H1 (cell line): ENCODE results near the gene CHRDL2. TPM values are rescaled to one million over a fixed set of nuclear protein-coding genes. Genes with fewer than 3 reads are reported as not detected.

Experiments
- CTCF ChIA-PET: fragments of 300-600 bp; sonication (Branson Sonifier 250); formaldehyde crosslinking; loops from one replicate; lab custom pipeline; 2021; ENCODE audit not compliant: partially characterized antibody; lab: Charles Lee
- POLR2A ChIA-PET: fragments of 300-600 bp; sonication (Branson Sonifier 250); formaldehyde crosslinking; loops from one replicate; lab custom pipeline; 2021; ENCODE audit warnings: inconsistent platforms; ENCODE audit not compliant: partially characterized antibody; lab: Charles Lee
- DNase-seq, 2 experiments: peaks; one replicate each; pipeline versions ENCODE4 v3.0.0 to v3.0.0-alpha.2; 2010 to 2022; ENCODE audit warnings: low spot score in 2 of 2, low read depth in 1 of 2, mixed read lengths in 1 of 2
- FAIRE-seq: peaks from 2 replicates; lab custom pipeline; 2011; peaks lifted over from hg19 to GRCh38; lab: Jason Lieb, UNC
- H2AFZ ChIP-seq: 2 replicates; pipeline ENCODE4 v1.8.1; 2012; ENCODE audit warnings: low read length, inconsistent platforms
- H2AK5ac ChIP-seq: 2 replicates; pipeline ENCODE4 v1.6.1; 2013; ENCODE audit warnings: low read depth, low read length
- H2BK120ac ChIP-seq: replicated peaks from 2 replicates; pipeline ENCODE3; 2013; ENCODE audit warnings: low read depth, low read length, inconsistent platforms
- H2BK12ac ChIP-seq: 2 replicates; pipeline ENCODE4 v1.6.1; 2013; ENCODE audit warnings: low read depth, low read length
- H2BK15ac ChIP-seq: 2 replicates; pipeline ENCODE4 v1.6.1; 2013; ENCODE audit warnings: low read length
- H2BK20ac ChIP-seq: 2 replicates; pipeline ENCODE4 v1.6.1; 2013; ENCODE audit warnings: low read length
- H2BK5ac ChIP-seq: 2 replicates; pipeline ENCODE4 v1.6.1; 2013; ENCODE audit warnings: low read depth, low read length
- H3K14ac ChIP-seq: 2 replicates; pipeline ENCODE4 v1.6.1; 2013; ENCODE audit warnings: inconsistent platforms; ENCODE audit not compliant: insufficient read length
- H3K18ac ChIP-seq: 2 replicates; pipeline ENCODE4 v1.6.1; 2013; ENCODE audit warnings: low read length; ENCODE audit errors: extremely low read depth
- H3K23ac ChIP-seq: 2 replicates; pipeline ENCODE4 v1.6.1; 2013; ENCODE audit warnings: inconsistent platforms; ENCODE audit not compliant: insufficient read length
- H3K23me2 ChIP-seq: 2 replicates; pipeline ENCODE4 v1.6.1; 2013; ENCODE audit warnings: low read depth, low read length
- H3K27ac ChIP-seq: 2 replicates; pipeline ENCODE4 v1.6.1; 2011; ENCODE audit warnings: low read depth, low read length, inconsistent platforms
- H3K27me3 ChIP-seq, 4 experiments: replicated peaks in 1 of 4; 1 replicate in 1 of 4; 2 replicates in 3 of 4; pipeline versions ENCODE4 v1.6.1 to v1.8.1; 2011 to 2013; ENCODE audit warnings: low read length in 3 of 4, mild to moderate bottlenecking in 3 of 4, inconsistent platforms in 2 of 4, mixed read lengths in 2 of 4, moderate library complexity in 1 of 4; ENCODE audit not compliant: control insufficient read depth in 3 of 4, insufficient read depth in 3 of 4; ENCODE audit errors: extremely low read depth in 1 of 4
- H3K36me3 ChIP-seq, 4 experiments: 2 replicates each; pipeline versions ENCODE4 v1.6.1 to v1.8.1; 2011 to 2013; ENCODE audit warnings: mild to moderate bottlenecking in 4 of 4, low read length in 3 of 4, moderate library complexity in 2 of 4, control low read depth in 1 of 4, inconsistent platforms in 1 of 4; ENCODE audit not compliant: insufficient read depth in 4 of 4, control insufficient read depth in 2 of 4
- H3K4ac ChIP-seq: replicated peaks from 2 replicates; pipeline ENCODE3; 2013; ENCODE audit warnings: low read length, low read depth, mixed read lengths, inconsistent platforms; ENCODE audit not compliant: insufficient read length
- H3K4me1 ChIP-seq, 4 experiments: replicated peaks in 1 of 4; 1 replicate in 1 of 4; 2 replicates in 3 of 4; pipeline versions ENCODE4 v1.6.1 to v1.8.1; 2011 to 2013; ENCODE audit warnings: low read length in 3 of 4, inconsistent platforms in 2 of 4, mixed read lengths in 1 of 4; ENCODE audit not compliant: insufficient read depth in 4 of 4, control insufficient read depth in 3 of 4
- H3K4me2 ChIP-seq, 2 experiments: 2 replicates each; pipeline versions ENCODE4 v1.6.1 to v1.8.1; 2011 to 2013; ENCODE audit warnings: low read depth in 2 of 2, low read length in 2 of 2, control low read depth in 1 of 2, inconsistent platforms in 1 of 2, mild to moderate bottlenecking in 1 of 2; ENCODE audit not compliant: insufficient read depth in 1 of 2
- H3K4me3 ChIP-seq, 4 experiments: fragments of 200-600, 300-600 bp in 1 of 4; sonication (generic), shearing (Covaris generic), sonication (Bioruptor Twin) in 1 of 4; 2 replicates each; pipeline versions ENCODE4 v1.5.1 to v1.8.1; 2011 to 2016; ENCODE audit warnings: low read length in 4 of 4, low read depth in 3 of 4, control low read depth in 2 of 4, inconsistent platforms in 2 of 4, mild to moderate bottlenecking in 2 of 4, mixed read lengths in 1 of 4, moderate library complexity in 1 of 4; ENCODE audit not compliant: insufficient read depth in 2 of 4; ENCODE audit errors: extremely low read depth in 1 of 4
- H3K56ac ChIP-seq: replicated peaks from 2 replicates; pipeline ENCODE3; 2013; ENCODE audit warnings: low read depth, mild to moderate bottlenecking, mixed read lengths, low read length, inconsistent platforms; ENCODE audit not compliant: insufficient read length
- H3K79me1 ChIP-seq: 2 replicates; pipeline ENCODE4 v1.6.1; 2013; ENCODE audit warnings: low read depth, low read length, control low read depth
- H3K79me2 ChIP-seq, 2 experiments: 2 replicates each; pipeline versions ENCODE4 v1.6.1 to v1.8.1; 2012 to 2013; ENCODE audit warnings: low read length in 2 of 2, mild to moderate bottlenecking in 2 of 2, inconsistent platforms in 1 of 2; ENCODE audit not compliant: insufficient read depth in 2 of 2, control insufficient read depth in 1 of 2
- H3K9ac ChIP-seq, 4 experiments: replicated peaks in 1 of 4; 1 replicate in 1 of 4; 2 replicates in 3 of 4; pipeline versions ENCODE4 v1.6.1 to v1.8.1; 2011 to 2013; ENCODE audit warnings: low read depth in 3 of 4, low read length in 3 of 4, control low read depth in 2 of 4, mild to moderate bottlenecking in 2 of 4, moderate library complexity in 2 of 4, inconsistent platforms in 1 of 4; ENCODE audit errors: extremely low read depth in 1 of 4
- H3K9me3 ChIP-seq, 2 experiments: 2 replicates each; pipeline versions ENCODE4 v1.6.1 to v1.8.1; 2012 to 2013; ENCODE audit warnings: mild to moderate bottlenecking in 2 of 2, moderate library complexity in 2 of 2, control low read depth in 1 of 2, inconsistent platforms in 1 of 2, low read depth in 1 of 2, low read length in 1 of 2, mixed read lengths in 1 of 2; ENCODE audit not compliant: insufficient read depth in 2 of 2
- H4K20me1 ChIP-seq, 2 experiments: replicated peaks in 1 of 2; 2 replicates each; pipeline versions ENCODE3 to v1.8.1; 2011 to 2013; ENCODE audit warnings: inconsistent platforms in 2 of 2, low read length in 2 of 2, mild to moderate bottlenecking in 1 of 2; ENCODE audit not compliant: insufficient read depth in 2 of 2, control insufficient read depth in 1 of 2
- H4K5ac ChIP-seq: 2 replicates; pipeline ENCODE4 v1.6.1; 2013; ENCODE audit warnings: low read length, low read depth, mixed read lengths, inconsistent platforms; ENCODE audit not compliant: insufficient read length
- H4K8ac ChIP-seq: 2 replicates; pipeline ENCODE4 v1.8.0; 2013; ENCODE audit warnings: mild to moderate bottlenecking, moderate library complexity, low read length, inconsistent platforms; ENCODE audit not compliant: insufficient read depth; ENCODE audit errors: extremely low read depth
- H4K91ac ChIP-seq: replicated peaks from 2 replicates; pipeline ENCODE3; 2013; ENCODE audit warnings: low read length, mixed read lengths, inconsistent platforms; ENCODE audit not compliant: insufficient read length
- NANOG ChIP-seq: IDR thresholded peaks from 2 replicates; pipeline ENCODE4 v1.6.1; 2011; ENCODE audit warnings: low read length, low read depth, mild to moderate bottlenecking, inconsistent platforms; ENCODE audit not compliant: insufficient read depth, poor library complexity, severe bottlenecking
- POLR2AphosphoS5 ChIP-seq: IDR thresholded peaks from 2 replicates; pipeline ENCODE4 v1.6.1; 2011; ENCODE audit warnings: low read depth, low read length
- WGBS, 2 experiments: shearing (Covaris generic) in 1 of 2; methylation state at CpG; one replicate each; pipeline versions ENCODE4 v1.1.6 to v1.1.7; 2013 to 2015; ENCODE audit warnings: low lambda C conversion rate in 2 of 2, mixed read lengths in 2 of 2, inconsistent platforms in 1 of 2, low coverage in 1 of 2, missing lambda C conversion rate in 1 of 2; ENCODE audit not compliant: insufficient replicate concordance in 2 of 2, insufficient coverage in 1 of 2, insufficient read length in 1 of 2; ENCODE audit errors: extremely low coverage in 1 of 2, missing lambda C conversion rate in 1 of 2; 5-methylcytosine and 5-hydroxymethylcytosine counted together
- polyA plus RNA-seq, 7 experiments: library from polyadenylated mRNA; depleted of rRNA in 3 of 7; stranded (reverse) in 5 of 7; unstranded in 2 of 7; fragments of >200 nt in 5 of 7; fragments of 200-250 nt in 2 of 7; gene quantifications; 1 replicate in 5 of 7; 2 replicates in 1 of 7; 4 replicates in 1 of 7; pipeline versions ENCODE4 v1.2.1 to v1.2.3, GENCODE V29; 2011 to 2013; ENCODE audit warnings: missing spikeins in 2 of 7, mixed read lengths in 2 of 7
- total RNA-seq: library from RNA; stranded (reverse); fragmentation: NEBNext Ultra II Directional; extraction: Animal tissue kit (Norgen Biotek cat#: 25700); gene quantifications from 2 replicates; pipeline ENCODE4 v1.2.1, GENCODE V29; 2021

CHRDL2 gene
- total and polyA plus RNA-seq, 2 of the 8 experiments (the other 6 are each of a cell fraction or from before 2014, with no cell fraction given), result 0.26 to 0.48 TPM

GRCh38 chr11:74734559-74734925 is 3.3 kb upstream of the CHRDL2 start:
- H3K27ac ChIP-seq, result no peak overlapping the region
- no peak overlapping the region for H2AFZ ChIP-seq
- H3K4me2 ChIP-seq, result no peak overlapping the region
- peaks cover 12% of the 10 kb centered on the region; the same call in 1 of the 2 replicates for H3K23me2 ChIP-seq
- H3K79me1 ChIP-seq, result no peaks in the 10 kb centered on the region
- H3K14ac ChIP-seq, result no peak overlapping the region
- no peak overlapping the region for H2BK120ac ChIP-seq
- 71% methylated on average over 1 of the region's 1 CpG; no CpG with 5 or more reads in 1 of the 2 experiments for WGBS, 2 experiments
- H3K9me3 ChIP-seq, result no peaks in the 10 kb centered on the region
- no peak for DNase-seq
- no peak overlapping the region for H2AK5ac ChIP-seq
- no peak overlapping the region for H2BK20ac ChIP-seq
- peaks cover 26 to 34% (median 34%) of the 10 kb centered on the region in 4 experiments for H3K27me3 ChIP-seq
- H3K23ac ChIP-seq, result no peak overlapping the region
- no peak overlapping the region for H3K56ac ChIP-seq
- ChIA-PET POLR2A (interaction anchor here (1.7 kb wide), 1 partner anchor 15 kb away, joined by 8 read pairs; the partner anchor contains the start of gene RNF169), CTCF (interaction anchor here (0.7 to 2.3 kb wide), 3 partner anchors 24 to 33 kb away, joined by 3 to 14 read pairs (median 3); no protein-coding TSS in a partner anchor)
- H2BK5ac ChIP-seq, result no peak overlapping the region
- H3K79me2 ChIP-seq, result no peaks in the 10 kb centered on the region
- no peak overlapping the region for H3K4me3 ChIP-seq
- no peak overlapping the region for H2BK12ac ChIP-seq
- H2BK15ac ChIP-seq, result no peak overlapping the region
- no peaks in the 10 kb centered on the region for H3K36me3 ChIP-seq
- no peak overlapping the region for H3K4ac ChIP-seq
- H3K4me1 ChIP-seq, result peaks cover 0 to 8% (median 0%) of the 10 kb centered on the region in 4 experiments; a peak in 3 of 7 replicates
- no peak overlapping the region for H3K18ac ChIP-seq
- no peak overlapping the region for H4K5ac ChIP-seq
- no peak for FAIRE-seq
- no peak overlapping the region for H3K9ac ChIP-seq
- H4K20me1 ChIP-seq, result no peaks in the 10 kb centered on the region
- H4K8ac ChIP-seq, result no peak overlapping the region
- H4K91ac ChIP-seq, result no peak overlapping the region
- TF ChIP-seq NANOG (no peak), POLR2AphosphoS5 (no peak)
